ENCODE results near the gene HSFX3. TPM values are rescaled to one million over a fixed set of nuclear protein-coding genes. Genes with fewer than 3 reads are reported as not detected.
"Not testable (repeated sequence)": the region's sequence is repeated elsewhere in the genome, so short reads cannot be mapped to it uniquely, and the experiment has no call there.

Gene HSFX3
- total and polyA plus RNA-seq, 2 experiments from 2014 or later, result not detected

DNA sequence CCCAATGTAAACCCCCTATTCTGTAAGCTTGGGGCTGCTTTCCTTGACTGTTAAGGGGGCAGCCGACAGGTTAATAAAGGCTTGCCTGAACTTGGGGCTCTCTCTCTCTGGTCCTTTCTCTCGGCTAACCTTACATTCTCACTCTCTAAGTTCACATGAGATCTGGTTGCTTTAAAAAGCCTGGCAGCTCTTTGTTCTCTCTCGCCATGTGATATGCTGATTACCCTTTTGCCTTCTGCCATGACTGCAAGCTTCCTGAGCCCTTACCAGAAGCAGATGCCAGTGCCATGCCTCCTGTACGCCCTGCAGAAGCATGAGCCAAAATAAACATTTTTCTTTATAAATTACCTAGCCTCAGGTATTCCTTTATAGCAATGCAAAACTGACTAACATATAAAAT, 5.5 kb upstream of the HSFX3 start:
- not testable (repeated sequence) for H3K4me2 ChIP-seq; H2AFZ ChIP-seq; H3K4me1 ChIP-seq (ENCODE audit: insufficient read depth); H3K9me3 Mint-ChIP-seq; H3K27ac Mint-ChIP-seq; ATAC-seq; H3K9me2 ChIP-seq (ENCODE audit: insufficient read depth); H3F3A ChIP-seq (replicated peaks; ENCODE audit: low read depth); H3K36me3 Mint-ChIP-seq (ENCODE audit: low read depth); H3K79me2 ChIP-seq (replicated peaks; ENCODE audit: insufficient read depth); H4K20me1 ChIP-seq (replicated peaks; ENCODE audit: insufficient read depth); H3K36me3 ChIP-seq (ENCODE audit: insufficient read depth); H3K27me3 ChIP-seq (ENCODE audit: insufficient read depth); H3K4me3 ChIP-seq; H3K27me3 Mint-ChIP-seq (ENCODE audit: insufficient read depth, low read depth, poor library complexity); H3K4me3 Mint-ChIP-seq; H3K27ac ChIP-seq (ENCODE audit: low read depth); DNase-seq (ENCODE audit: low spot score); H3K4me1 Mint-ChIP-seq

DNA sequence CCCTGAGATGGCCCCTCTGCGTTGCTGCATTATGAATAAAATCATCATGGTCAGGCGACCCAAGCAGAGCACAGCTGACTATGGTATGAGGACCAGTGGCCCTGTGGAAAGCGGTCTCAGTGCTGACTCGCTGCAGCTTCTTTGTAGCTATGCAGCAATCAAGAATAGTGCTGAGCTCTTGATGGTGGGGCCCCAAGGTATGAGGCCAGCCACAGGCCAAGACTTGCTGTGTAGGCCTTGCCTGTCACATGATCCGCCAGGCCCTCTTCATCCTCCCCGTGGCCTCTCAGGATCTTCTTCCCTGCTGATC, 2.2 kb upstream of the HSFX3 start:
- H3K9me3 Mint-ChIP-seq; H3K4me3 ChIP-seq; DNase-seq (ENCODE audit: low spot score); ATAC-seq; H2AFZ ChIP-seq; H3K4me2 ChIP-seq; H3K36me3 ChIP-seq (ENCODE audit: insufficient read depth); H3F3A ChIP-seq (replicated peaks; ENCODE audit: low read depth); H3K9me2 ChIP-seq (ENCODE audit: insufficient read depth); H3K27me3 ChIP-seq (ENCODE audit: insufficient read depth); H4K20me1 ChIP-seq (replicated peaks; ENCODE audit: insufficient read depth); H3K27ac Mint-ChIP-seq; H3K79me2 ChIP-seq (replicated peaks; ENCODE audit: insufficient read depth); H3K4me1 ChIP-seq (ENCODE audit: insufficient read depth); H3K36me3 Mint-ChIP-seq (ENCODE audit: low read depth); H3K4me3 Mint-ChIP-seq; H3K27me3 Mint-ChIP-seq (ENCODE audit: insufficient read depth, low read depth, poor library complexity); H3K27ac ChIP-seq (ENCODE audit: low read depth); H3K4me1 Mint-ChIP-seq: not testable (repeated sequence)

DNA sequence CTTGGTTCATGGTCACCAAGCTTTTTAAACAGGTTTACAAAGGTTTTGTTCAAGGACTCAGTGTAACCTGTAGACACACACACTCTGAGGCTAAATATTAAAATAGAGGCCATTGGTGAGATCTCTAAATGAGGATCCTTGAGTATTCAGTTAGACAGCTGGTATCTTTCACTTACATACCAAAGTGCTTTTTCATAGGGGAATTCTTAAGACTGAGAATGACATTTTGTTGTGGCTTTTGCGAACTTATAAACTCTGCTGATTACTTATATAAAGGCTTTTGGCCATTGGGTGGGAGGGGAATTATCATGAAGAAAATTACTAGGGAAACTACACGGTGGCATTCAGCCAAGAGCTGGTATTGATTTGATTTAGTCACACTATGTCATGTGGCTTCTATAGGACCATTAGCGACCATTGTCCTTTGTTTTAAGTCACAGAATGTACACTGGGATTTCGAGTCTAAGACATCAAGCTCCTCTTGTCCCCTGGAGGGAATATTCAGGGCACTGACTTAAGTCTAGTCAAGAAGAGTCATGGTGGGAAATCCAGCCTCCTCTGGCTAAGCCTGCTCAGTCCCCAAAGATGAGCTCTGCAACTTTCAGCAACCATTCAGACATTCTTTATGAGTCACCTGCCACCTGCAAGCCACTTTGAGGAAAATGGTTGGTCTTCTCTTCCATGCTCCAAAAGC, 1.7 kb upstream of the HSFX3 start:
- not testable (repeated sequence) for H3K36me3 ChIP-seq (ENCODE audit: insufficient read depth); H3K4me1 ChIP-seq (ENCODE audit: insufficient read depth); DNase-seq (ENCODE audit: low spot score); H4K20me1 ChIP-seq (replicated peaks; ENCODE audit: insufficient read depth); H3K79me2 ChIP-seq (replicated peaks; ENCODE audit: insufficient read depth); H3K27ac ChIP-seq (ENCODE audit: low read depth); ATAC-seq; H3K9me2 ChIP-seq (ENCODE audit: insufficient read depth); H3K4me2 ChIP-seq; H3F3A ChIP-seq (replicated peaks; ENCODE audit: low read depth); H3K4me3 Mint-ChIP-seq; H3K9me3 Mint-ChIP-seq; H3K27me3 ChIP-seq (ENCODE audit: insufficient read depth); H3K4me1 Mint-ChIP-seq; H2AFZ ChIP-seq; H3K36me3 Mint-ChIP-seq (ENCODE audit: low read depth); H3K4me3 ChIP-seq; H3K27me3 Mint-ChIP-seq (ENCODE audit: insufficient read depth, low read depth, poor library complexity); H3K27ac Mint-ChIP-seq

DNA sequence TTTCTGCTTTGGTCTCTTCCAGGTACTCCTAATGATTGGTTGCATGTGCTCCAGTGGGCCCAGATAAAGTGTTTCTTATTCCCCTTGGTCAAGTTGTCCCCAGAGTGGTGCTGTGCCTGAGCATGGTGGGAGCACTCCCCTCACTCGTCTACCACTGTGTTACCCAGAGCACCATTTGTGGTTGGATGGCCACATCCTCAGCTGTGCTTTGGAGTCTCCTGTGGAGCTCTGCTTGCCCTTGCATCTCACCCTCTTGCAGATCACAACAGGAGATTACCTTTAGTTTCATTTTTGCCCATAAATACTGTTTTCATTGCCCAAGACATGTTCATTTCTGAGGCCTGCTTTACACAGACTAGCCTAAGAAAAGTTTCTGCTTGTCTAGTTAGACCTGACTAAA, 730 bp upstream of the HSFX3 start:
- H3K27me3 Mint-ChIP-seq (ENCODE audit: insufficient read depth, low read depth, poor library complexity), result not testable (repeated sequence)

DNA sequence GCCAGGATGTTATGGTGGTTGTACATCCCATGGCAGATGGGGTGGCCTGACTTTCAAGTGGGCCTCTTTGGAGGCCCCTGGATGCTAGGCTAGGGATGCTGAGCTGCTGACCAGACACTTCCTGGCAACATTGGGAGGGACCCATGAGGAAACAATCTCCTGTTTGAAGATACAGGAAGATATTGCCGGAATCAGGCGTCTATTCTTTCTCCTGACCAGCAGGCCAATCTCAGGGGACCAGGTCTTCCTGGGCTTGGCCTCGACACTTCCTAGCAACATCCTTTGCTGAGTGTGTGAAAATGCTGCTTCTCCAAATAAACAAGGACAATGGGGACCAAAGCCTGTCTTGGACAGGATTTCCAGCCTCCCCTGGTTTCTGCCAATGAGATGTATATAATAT, 1.9 kb downstream of the HSFX3 start:
- H3K9me3 Mint-ChIP-seq; H3K79me2 ChIP-seq (replicated peaks; ENCODE audit: insufficient read depth); H3K27ac Mint-ChIP-seq; H3K36me3 Mint-ChIP-seq (ENCODE audit: low read depth); H4K20me1 ChIP-seq (replicated peaks; ENCODE audit: insufficient read depth); H3K4me3 ChIP-seq; H3K4me1 ChIP-seq (ENCODE audit: insufficient read depth); DNase-seq (ENCODE audit: low spot score); H2AFZ ChIP-seq; H3F3A ChIP-seq (replicated peaks; ENCODE audit: low read depth); H3K36me3 ChIP-seq (ENCODE audit: insufficient read depth); H3K4me2 ChIP-seq; H3K27ac ChIP-seq (ENCODE audit: low read depth); H3K27me3 ChIP-seq (ENCODE audit: insufficient read depth); H3K27me3 Mint-ChIP-seq (ENCODE audit: insufficient read depth, low read depth, poor library complexity); ATAC-seq; H3K9me2 ChIP-seq (ENCODE audit: insufficient read depth); H3K4me3 Mint-ChIP-seq; H3K4me1 Mint-ChIP-seq: not testable (repeated sequence)

More for the DNA sequence above, 730 bp upstream of the HSFX3 start:
- H3K36me3 Mint-ChIP-seq (ENCODE audit: low read depth); H2AFZ ChIP-seq; H3K4me2 ChIP-seq; H3K9me3 Mint-ChIP-seq; H3F3A ChIP-seq (replicated peaks; ENCODE audit: low read depth); H3K4me3 ChIP-seq; H3K9me2 ChIP-seq (ENCODE audit: insufficient read depth); H3K4me3 Mint-ChIP-seq; H3K36me3 ChIP-seq (ENCODE audit: insufficient read depth); H3K27me3 ChIP-seq (ENCODE audit: insufficient read depth); DNase-seq (ENCODE audit: low spot score); H3K4me1 Mint-ChIP-seq; ATAC-seq; H3K79me2 ChIP-seq (replicated peaks; ENCODE audit: insufficient read depth); H3K27ac ChIP-seq (ENCODE audit: low read depth); H3K4me1 ChIP-seq (ENCODE audit: insufficient read depth); H4K20me1 ChIP-seq (replicated peaks; ENCODE audit: insufficient read depth); H3K27ac Mint-ChIP-seq: not testable (repeated sequence)

DNA sequence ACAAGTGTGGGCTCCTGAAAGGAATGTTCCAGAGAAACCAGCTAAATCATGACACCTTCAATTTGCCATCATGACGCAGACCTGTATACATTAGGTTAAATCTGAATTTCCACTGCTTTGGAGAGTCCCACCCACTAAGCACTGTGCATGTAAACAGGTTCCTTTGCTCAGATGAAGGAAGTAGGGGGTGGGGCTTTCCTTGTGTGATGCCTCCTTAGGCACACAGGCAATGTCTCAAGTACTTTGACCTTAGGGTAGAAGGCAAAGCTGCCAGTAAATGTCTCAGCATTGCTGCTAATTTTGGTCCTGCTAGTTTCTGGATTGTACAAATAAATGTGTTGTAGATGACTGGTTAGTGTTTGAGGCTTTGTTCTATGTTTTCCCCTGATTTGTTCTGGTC, 2.8 kb downstream of the HSFX3 start:
- not testable (repeated sequence) for H3K4me1 Mint-ChIP-seq; H3K27ac Mint-ChIP-seq; H3K9me2 ChIP-seq (ENCODE audit: insufficient read depth); H3K9me3 Mint-ChIP-seq; H3K79me2 ChIP-seq (replicated peaks; ENCODE audit: insufficient read depth); H4K20me1 ChIP-seq (replicated peaks; ENCODE audit: insufficient read depth); H3K36me3 ChIP-seq (ENCODE audit: insufficient read depth); H3K4me3 Mint-ChIP-seq; H3K36me3 Mint-ChIP-seq (ENCODE audit: low read depth); H3K27me3 ChIP-seq (ENCODE audit: insufficient read depth); H3K4me1 ChIP-seq (ENCODE audit: insufficient read depth); H3K4me3 ChIP-seq; ATAC-seq; H3K4me2 ChIP-seq; DNase-seq (ENCODE audit: low spot score); H3F3A ChIP-seq (replicated peaks; ENCODE audit: low read depth); H2AFZ ChIP-seq; H3K27ac ChIP-seq (ENCODE audit: low read depth); H3K27me3 Mint-ChIP-seq (ENCODE audit: insufficient read depth, low read depth, poor library complexity)
